Neural progenitor cell (in vitro differentiated cells): ENCODE data around the gene WDPCP.

Experiments used
- EZH2 ChIP-seq: fragments of 200-600 bp; sonication (generic); IDR thresholded peaks from 2 replicates; pipeline ENCODE4 v1.6.1; 2017; ENCODE audit warnings: antibody characterized with exemption, mild to moderate bottlenecking, moderate library complexity
- EZH2phosphoT487 ChIP-seq: fragments of 200-600 bp; sonication (generic); IDR thresholded peaks from 2 replicates; pipeline ENCODE4 v1.6.1; 2017; ENCODE audit warnings: antibody characterized with exemption
- TF ChIP-seq, protein P1 (sequence below): fragments of 200-600 bp; sonication (generic); IDR thresholded peaks from 2 replicates; pipeline ENCODE4 v1.5.1; 2017; ENCODE audit warnings: antibody characterized with exemption, mild to moderate bottlenecking

GRCh38 chr2:63591566-63592175, 3.4 kb upstream of the WDPCP start:
- TF ChIP-seq EZH2 (no peak), EZH2phosphoT487 (no peak)
- TF ChIP-seq, protein P1, sequence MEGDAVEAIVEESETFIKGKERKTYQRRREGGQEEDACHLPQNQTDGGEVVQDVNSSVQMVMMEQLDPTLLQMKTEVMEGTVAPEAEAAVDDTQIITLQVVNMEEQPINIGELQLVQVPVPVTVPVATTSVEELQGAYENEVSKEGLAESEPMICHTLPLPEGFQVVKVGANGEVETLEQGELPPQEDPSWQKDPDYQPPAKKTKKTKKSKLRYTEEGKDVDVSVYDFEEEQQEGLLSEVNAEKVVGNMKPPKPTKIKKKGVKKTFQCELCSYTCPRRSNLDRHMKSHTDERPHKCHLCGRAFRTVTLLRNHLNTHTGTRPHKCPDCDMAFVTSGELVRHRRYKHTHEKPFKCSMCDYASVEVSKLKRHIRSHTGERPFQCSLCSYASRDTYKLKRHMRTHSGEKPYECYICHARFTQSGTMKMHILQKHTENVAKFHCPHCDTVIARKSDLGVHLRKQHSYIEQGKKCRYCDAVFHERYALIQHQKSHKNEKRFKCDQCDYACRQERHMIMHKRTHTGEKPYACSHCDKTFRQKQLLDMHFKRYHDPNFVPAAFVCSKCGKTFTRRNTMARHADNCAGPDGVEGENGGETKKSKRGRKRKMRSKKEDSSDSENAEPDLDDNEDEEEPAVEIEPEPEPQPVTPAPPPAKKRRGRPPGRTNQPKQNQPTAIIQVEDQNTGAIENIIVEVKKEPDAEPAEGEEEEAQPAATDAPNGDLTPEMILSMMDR: no peak
